H1 (cell line): ENCODE results near the gene NELL1.

Experiments used
- CTCF ChIP-seq, 3 experiments: IDR thresholded peaks; 1 replicate in 2 of 3; 2 replicates in 1 of 3; pipeline versions ENCODE4 v1.5.1 to v1.6.1; 2011; ENCODE audit warnings: low read length in 3 of 3, mild to moderate bottlenecking in 3 of 3, inconsistent platforms in 2 of 3, low read depth in 1 of 3, moderate library complexity in 1 of 3; ENCODE audit not compliant: insufficient read depth in 1 of 3; ENCODE audit errors: control extremely low read depth in 1 of 3
- EP300 ChIP-seq, 2 experiments: IDR thresholded peaks; 1 replicate in 1 of 2; 2 replicates in 1 of 2; pipeline ENCODE4 v1.6.1; 2011 to 2012; ENCODE audit warnings: low read depth in 2 of 2, low read length in 2 of 2, mild to moderate bottlenecking in 2 of 2, borderline replicate concordance in 1 of 2, inconsistent platforms in 1 of 2, moderate library complexity in 1 of 2
- POLR2A ChIP-seq, 2 experiments: IDR thresholded peaks; 1 replicate in 1 of 2; 2 replicates in 1 of 2; pipeline ENCODE4 v1.6.1; 2011; ENCODE audit warnings: low read depth in 2 of 2, low read length in 2 of 2, mild to moderate bottlenecking in 2 of 2; ENCODE audit errors: control extremely low read depth in 1 of 2
- POLR2AphosphoS5 ChIP-seq: IDR thresholded peaks from 2 replicates; pipeline ENCODE4 v1.6.1; 2011; ENCODE audit warnings: low read depth, low read length
- TEAD4 ChIP-seq: IDR thresholded peaks from 2 replicates; pipeline ENCODE4 v1.6.1; 2012; ENCODE audit warnings: low read depth, low read length, inconsistent platforms, mixed read lengths

DNA sequence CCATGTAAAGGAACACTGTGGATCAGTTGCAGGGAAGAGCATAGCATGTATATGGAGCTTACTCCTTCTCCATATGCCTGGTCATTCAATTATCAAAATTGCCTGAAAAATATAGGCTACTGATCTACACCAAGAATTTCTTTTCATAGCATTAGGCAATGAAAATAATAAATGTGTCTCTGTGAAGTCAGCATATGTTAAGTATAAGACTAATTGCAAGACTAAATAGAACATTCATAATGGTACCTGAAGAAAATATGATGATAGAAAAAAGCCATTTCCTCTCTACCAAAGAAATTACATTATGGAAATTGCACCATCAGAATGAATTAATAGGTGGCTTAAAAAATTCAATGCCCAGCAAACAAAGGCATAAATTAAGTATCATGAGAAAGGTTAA, 584.7 kb downstream of the NELL1 start:
- TF ChIP-seq POLR2AphosphoS5 (no peak), EP300 (IDR thresholded peaks at IDR 0.05; ENCODE audit: borderline replicate concordance in 1 of 2, low read depth in 2 of 2, low read length in 2 of 2) (no peak), POLR2A (IDR thresholded peaks at IDR 0.05; ENCODE audit: control extremely low read depth in 1 of 2, low read depth in 2 of 2, low read length in 2 of 2) (no peak), TEAD4 (no peak), CTCF (IDR thresholded peaks at IDR 0.05; ENCODE audit: control extremely low read depth in 1 of 3, insufficient read depth in 1 of 3, low read depth in 1 of 3, low read length in 3 of 3) (no peak)
